Liver (tissue), 9 donors: Measurements from ENCODE around the gene PM20D2. TPM values are rescaled to one million over a fixed set of nuclear protein-coding genes. Genes with fewer than 3 reads are reported as not detected.

Experiments used
- DNase-seq: peaks from one replicate; pipeline ENCODE4 v3.0.0-alpha.2; 2017; ENCODE audit warnings: low spot score
- H3K27ac ChIP-seq, 2 donors: one replicate each; pipeline ENCODE4 v1.7.0; 2013; ENCODE audit warnings: inconsistent platforms in 2 of 2, low read length in 2 of 2, control low read depth in 1 of 2, low read depth in 1 of 2, mild to moderate bottlenecking in 1 of 2
- H3K27me3 ChIP-seq, 4 donors: one replicate each; pipeline versions ENCODE4 v1.6.1 to v1.7.0; 2013; ENCODE audit warnings: low read length in 3 of 4, inconsistent platforms in 1 of 4, mild to moderate bottlenecking in 1 of 4, moderate library complexity in 1 of 4; ENCODE audit not compliant: control insufficient read depth in 4 of 4, insufficient read depth in 4 of 4
- H3K36me3 ChIP-seq, 4 donors: one replicate each; pipeline versions ENCODE4 v1.6.1 to v1.7.0; 2013; ENCODE audit warnings: low read length in 3 of 4, mild to moderate bottlenecking in 3 of 4, low read depth in 1 of 4, moderate library complexity in 1 of 4; ENCODE audit not compliant: control insufficient read depth in 4 of 4, insufficient read depth in 3 of 4
- H3K4me1 ChIP-seq, 4 donors: one replicate each; pipeline versions ENCODE4 v1.6.1 to v1.7.0; 2013; ENCODE audit warnings: low read length in 3 of 4, mild to moderate bottlenecking in 3 of 4, moderate library complexity in 1 of 4; ENCODE audit not compliant: control insufficient read depth in 4 of 4, insufficient read depth in 4 of 4
- H3K4me3 ChIP-seq, 3 donors: one replicate each; pipeline versions ENCODE4 v1.6.1 to v1.7.0; 2013; ENCODE audit warnings: low read length in 3 of 3, control low read depth in 1 of 3, low read depth in 1 of 3, mild to moderate bottlenecking in 1 of 3
- H3K9ac ChIP-seq, 2 donors: one replicate each; pipeline ENCODE4 v1.7.0; 2013; ENCODE audit warnings: low read length in 2 of 2, mild to moderate bottlenecking in 2 of 2, moderate library complexity in 2 of 2, control low read depth in 1 of 2, low read depth in 1 of 2
- H3K9me3 ChIP-seq, 4 donors: one replicate each; pipeline versions ENCODE4 v1.6.1 to v1.7.0; 2013; ENCODE audit warnings: low read length in 3 of 4; ENCODE audit not compliant: control insufficient read depth in 4 of 4
- EGR1 ChIP-seq, 2 donors: IDR thresholded peaks; 2 replicates each; pipeline ENCODE4 v1.6.1; 2016 to 2018; ENCODE audit warnings: antibody characterized with exemption in 2 of 2, low read depth in 2 of 2
- FOXA1 ChIP-seq: IDR thresholded peaks from 2 replicates; pipeline ENCODE4 v1.6.1; 2016; ENCODE audit warnings: antibody characterized with exemption
- FOXA2 ChIP-seq: IDR thresholded peaks from 2 replicates; pipeline ENCODE4 v1.6.1; 2016; ENCODE audit warnings: antibody characterized with exemption
- GABPA ChIP-seq, 2 donors: IDR thresholded peaks in 1 of 2; conservative IDR thresholded peaks in 1 of 2; 2 replicates each; pipeline ENCODE4 v1.6.1; 2016; ENCODE audit warnings: antibody characterized with exemption in 2 of 2, mild to moderate bottlenecking in 1 of 2, moderate library complexity in 1 of 2
- HNF4A ChIP-seq, 2 donors: conservative IDR thresholded peaks; 2 replicates each; pipeline ENCODE4 v1.6.1; 2016; ENCODE audit warnings: antibody characterized with exemption in 2 of 2, mild to moderate bottlenecking in 2 of 2
- HNF4G ChIP-seq: IDR thresholded peaks from 2 replicates; pipeline ENCODE4 v1.6.1; 2016; ENCODE audit warnings: antibody characterized with exemption
- JUND ChIP-seq, 2 donors: IDR thresholded peaks; 2 replicates each; pipeline ENCODE4 v1.6.1; 2016; ENCODE audit warnings: antibody characterized with exemption in 2 of 2
- NR2F2 ChIP-seq: IDR thresholded peaks from 2 replicates; pipeline ENCODE4 v1.6.1; 2016; ENCODE audit warnings: antibody characterized with exemption
- RAD21 ChIP-seq, 2 donors: IDR thresholded peaks; 2 replicates each; pipeline ENCODE4 v1.6.1; 2016; ENCODE audit warnings: antibody characterized with exemption in 2 of 2, mild to moderate bottlenecking in 2 of 2
- RXRA ChIP-seq, 2 donors: IDR thresholded peaks; 2 replicates each; pipeline ENCODE4 v1.6.1; 2017 to 2018; ENCODE audit warnings: antibody characterized with exemption in 2 of 2, mild to moderate bottlenecking in 1 of 2
- SP1 ChIP-seq: IDR thresholded peaks from 2 replicates; pipeline ENCODE4 v1.6.1; 2018; ENCODE audit warnings: antibody characterized with exemption, mild to moderate bottlenecking
- TAF1 ChIP-seq: conservative IDR thresholded peaks from 2 replicates; pipeline ENCODE4 v1.6.1; 2016; ENCODE audit warnings: antibody characterized with exemption, mild to moderate bottlenecking
- YY1 ChIP-seq: IDR thresholded peaks from 2 replicates; pipeline ENCODE4 v1.6.1; 2016; ENCODE audit warnings: antibody characterized with exemption, mild to moderate bottlenecking
- WGBS: extraction: QIAGEN DNeasy Blood & Tissue Kit; methylation state at CpG from one replicate; pipeline ENCODE4 v1.1.7; 2013; 5-methylcytosine and 5-hydroxymethylcytosine counted together
- polyA plus RNA-seq, 2 donors: library from polyadenylated mRNA; stranded (reverse) in 1 of 2; unstranded in 1 of 2; fragments of 200-250 nt in 1 of 2; fragments of >200 nt in 1 of 2; fragmentation: Nextera tagmentation in 1 of 2; extraction: Ambion mirVana in 1 of 2; gene quantifications; one replicate each; pipeline versions ENCODE4 v1.2.1 to v1.2.3, GENCODE V29; 2013 to 2015
- total RNA-seq, 2 donors: library from RNA; depleted of rRNA; stranded (reverse); fragments of >200 nt; gene quantifications; one replicate each; pipeline ENCODE4 v1.2.3, GENCODE V29; 2014
- TF ChIP-seq, protein P1 (sequence below): fragments of 150-350 bp; IDR thresholded peaks from 2 replicates; pipeline ENCODE4 v1.5.1; 2017; ENCODE audit warnings: improper control_type of control experiment, low read depth, low read length; ENCODE audit not compliant: missing input control
- TF ChIP-seq, protein P2 (sequence below): IDR thresholded peaks from 2 replicates; pipeline ENCODE4 v1.6.1; 2016; ENCODE audit warnings: antibody characterized with exemption
- TF ChIP-seq, protein P3 (sequence below): IDR thresholded peaks from 2 replicates; pipeline ENCODE4 v1.6.1; 2016; ENCODE audit warnings: antibody characterized with exemption
- TF ChIP-seq, protein P4 (sequence below): IDR thresholded peaks from 2 replicates; pipeline ENCODE4 v1.6.1; 2016; ENCODE audit warnings: antibody characterized with exemption, mild to moderate bottlenecking
- TF ChIP-seq, protein P5 (sequence below): IDR thresholded peaks from 2 replicates; pipeline ENCODE4 v1.6.1; 2016; ENCODE audit warnings: antibody characterized with exemption
- donor health status: healthy.
- donor health status: healthy.
- donor health status: healthy.
- donor health status: healthy.
- donor health status: healthy.

Gene PM20D2
- total and polyA plus RNA-seq, 4 donors: 1.7 to 12.4 (median 4.5) TPM

DNA sequence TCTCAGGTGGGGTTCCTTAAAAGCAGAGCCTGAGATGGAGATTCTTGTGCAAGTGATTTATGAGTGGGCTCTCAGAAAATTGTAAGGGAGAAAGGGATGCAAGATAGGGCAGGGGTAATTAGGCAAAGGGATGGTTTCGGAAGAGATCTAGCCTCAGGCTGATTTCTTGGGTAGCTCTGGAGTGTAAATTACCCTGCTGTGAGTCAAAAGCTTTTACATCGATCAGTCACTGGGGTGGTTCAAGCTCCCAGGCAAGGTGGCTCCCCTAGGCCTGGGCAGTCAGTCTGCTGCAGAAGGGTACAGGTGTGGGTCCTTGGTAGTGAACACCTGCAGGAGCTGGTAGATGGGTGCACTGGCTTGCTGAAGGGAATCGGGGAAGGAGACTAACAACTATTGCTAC is 11.1 kb upstream of the PM20D2 start:
- WGBS: 92% methylated on average over 3 of the region's 3 CpGs
- Histone ChIP-seq H3K9ac (no peak overlapping the region), H3K9me3 (no peaks in the 10 kb centered on the region), H3K27me3 (no peaks in the 10 kb centered on the region), H3K27ac (no peak overlapping the region), H3K4me3 (no peak overlapping the region), H3K36me3 (no peaks in the 10 kb centered on the region), H3K4me1 (peaks cover 2 to 3% (median 2%) of the 10 kb centered on the region in 4 donors)
- no peak for DNase-seq
- TF ChIP-seq RAD21 (IDR thresholded peaks at IDR 0.05): no peak
- no peak for TF ChIP-seq EGR1 (IDR thresholded peaks at IDR 0.05; ENCODE audit: low read depth in 2 of 2)
- TF ChIP-seq, protein P1, sequence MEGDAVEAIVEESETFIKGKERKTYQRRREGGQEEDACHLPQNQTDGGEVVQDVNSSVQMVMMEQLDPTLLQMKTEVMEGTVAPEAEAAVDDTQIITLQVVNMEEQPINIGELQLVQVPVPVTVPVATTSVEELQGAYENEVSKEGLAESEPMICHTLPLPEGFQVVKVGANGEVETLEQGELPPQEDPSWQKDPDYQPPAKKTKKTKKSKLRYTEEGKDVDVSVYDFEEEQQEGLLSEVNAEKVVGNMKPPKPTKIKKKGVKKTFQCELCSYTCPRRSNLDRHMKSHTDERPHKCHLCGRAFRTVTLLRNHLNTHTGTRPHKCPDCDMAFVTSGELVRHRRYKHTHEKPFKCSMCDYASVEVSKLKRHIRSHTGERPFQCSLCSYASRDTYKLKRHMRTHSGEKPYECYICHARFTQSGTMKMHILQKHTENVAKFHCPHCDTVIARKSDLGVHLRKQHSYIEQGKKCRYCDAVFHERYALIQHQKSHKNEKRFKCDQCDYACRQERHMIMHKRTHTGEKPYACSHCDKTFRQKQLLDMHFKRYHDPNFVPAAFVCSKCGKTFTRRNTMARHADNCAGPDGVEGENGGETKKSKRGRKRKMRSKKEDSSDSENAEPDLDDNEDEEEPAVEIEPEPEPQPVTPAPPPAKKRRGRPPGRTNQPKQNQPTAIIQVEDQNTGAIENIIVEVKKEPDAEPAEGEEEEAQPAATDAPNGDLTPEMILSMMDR: no peak
- no peak for TF ChIP-seq HNF4A (conservative IDR thresholded peaks at IDR 0.05)
- no peak for TF ChIP-seq GABPA (IDR thresholded peaks at IDR 0.05 in 1 of 2, conservative IDR thresholded peaks at IDR 0.05 in 1 of 2)
- TF ChIP-seq, protein P2, sequence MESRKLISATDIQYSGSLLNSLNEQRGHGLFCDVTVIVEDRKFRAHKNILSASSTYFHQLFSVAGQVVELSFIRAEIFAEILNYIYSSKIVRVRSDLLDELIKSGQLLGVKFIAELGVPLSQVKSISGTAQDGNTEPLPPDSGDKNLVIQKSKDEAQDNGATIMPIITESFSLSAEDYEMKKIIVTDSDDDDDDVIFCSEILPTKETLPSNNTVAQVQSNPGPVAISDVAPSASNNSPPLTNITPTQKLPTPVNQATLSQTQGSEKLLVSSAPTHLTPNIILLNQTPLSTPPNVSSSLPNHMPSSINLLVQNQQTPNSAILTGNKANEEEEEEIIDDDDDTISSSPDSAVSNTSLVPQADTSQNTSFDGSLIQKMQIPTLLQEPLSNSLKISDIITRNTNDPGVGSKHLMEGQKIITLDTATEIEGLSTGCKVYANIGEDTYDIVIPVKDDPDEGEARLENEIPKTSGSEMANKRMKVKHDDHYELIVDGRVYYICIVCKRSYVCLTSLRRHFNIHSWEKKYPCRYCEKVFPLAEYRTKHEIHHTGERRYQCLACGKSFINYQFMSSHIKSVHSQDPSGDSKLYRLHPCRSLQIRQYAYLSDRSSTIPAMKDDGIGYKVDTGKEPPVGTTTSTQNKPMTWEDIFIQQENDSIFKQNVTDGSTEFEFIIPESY: no peak
- TF ChIP-seq SP1: no peak
- no peak for TF ChIP-seq HNF4G
- TF ChIP-seq, protein P3, sequence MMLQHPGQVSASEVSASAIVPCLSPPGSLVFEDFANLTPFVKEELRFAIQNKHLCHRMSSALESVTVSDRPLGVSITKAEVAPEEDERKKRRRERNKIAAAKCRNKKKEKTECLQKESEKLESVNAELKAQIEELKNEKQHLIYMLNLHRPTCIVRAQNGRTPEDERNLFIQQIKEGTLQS: no peak
- no peak for TF ChIP-seq FOXA2
- TF ChIP-seq, protein P4, sequence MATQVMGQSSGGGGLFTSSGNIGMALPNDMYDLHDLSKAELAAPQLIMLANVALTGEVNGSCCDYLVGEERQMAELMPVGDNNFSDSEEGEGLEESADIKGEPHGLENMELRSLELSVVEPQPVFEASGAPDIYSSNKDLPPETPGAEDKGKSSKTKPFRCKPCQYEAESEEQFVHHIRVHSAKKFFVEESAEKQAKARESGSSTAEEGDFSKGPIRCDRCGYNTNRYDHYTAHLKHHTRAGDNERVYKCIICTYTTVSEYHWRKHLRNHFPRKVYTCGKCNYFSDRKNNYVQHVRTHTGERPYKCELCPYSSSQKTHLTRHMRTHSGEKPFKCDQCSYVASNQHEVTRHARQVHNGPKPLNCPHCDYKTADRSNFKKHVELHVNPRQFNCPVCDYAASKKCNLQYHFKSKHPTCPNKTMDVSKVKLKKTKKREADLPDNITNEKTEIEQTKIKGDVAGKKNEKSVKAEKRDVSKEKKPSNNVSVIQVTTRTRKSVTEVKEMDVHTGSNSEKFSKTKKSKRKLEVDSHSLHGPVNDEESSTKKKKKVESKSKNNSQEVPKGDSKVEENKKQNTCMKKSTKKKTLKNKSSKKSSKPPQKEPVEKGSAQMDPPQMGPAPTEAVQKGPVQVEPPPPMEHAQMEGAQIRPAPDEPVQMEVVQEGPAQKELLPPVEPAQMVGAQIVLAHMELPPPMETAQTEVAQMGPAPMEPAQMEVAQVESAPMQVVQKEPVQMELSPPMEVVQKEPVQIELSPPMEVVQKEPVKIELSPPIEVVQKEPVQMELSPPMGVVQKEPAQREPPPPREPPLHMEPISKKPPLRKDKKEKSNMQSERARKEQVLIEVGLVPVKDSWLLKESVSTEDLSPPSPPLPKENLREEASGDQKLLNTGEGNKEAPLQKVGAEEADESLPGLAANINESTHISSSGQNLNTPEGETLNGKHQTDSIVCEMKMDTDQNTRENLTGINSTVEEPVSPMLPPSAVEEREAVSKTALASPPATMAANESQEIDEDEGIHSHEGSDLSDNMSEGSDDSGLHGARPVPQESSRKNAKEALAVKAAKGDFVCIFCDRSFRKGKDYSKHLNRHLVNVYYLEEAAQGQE: no peak
- no peak for TF ChIP-seq RXRA (IDR thresholded peaks at IDR 0.05)
- no peak for TF ChIP-seq FOXA1
- no peak for TF ChIP-seq TAF1
- TF ChIP-seq, protein P5, sequence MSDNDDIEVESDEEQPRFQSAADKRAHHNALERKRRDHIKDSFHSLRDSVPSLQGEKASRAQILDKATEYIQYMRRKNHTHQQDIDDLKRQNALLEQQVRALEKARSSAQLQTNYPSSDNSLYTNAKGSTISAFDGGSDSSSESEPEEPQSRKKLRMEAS: no peak
- TF ChIP-seq YY1: no peak
- no peak for TF ChIP-seq JUND (IDR thresholded peaks at IDR 0.05)
- TF ChIP-seq NR2F2: no peak
